ENCODE results near the gene ACTN4. TPM values are rescaled to one million over a fixed set of nuclear protein-coding genes. Genes with fewer than 3 reads are reported as not detected.
"Not testable (repeated sequence)": the region's sequence is repeated elsewhere in the genome, so short reads cannot be mapped to it uniquely, and the experiment has no call there.

The ACTN4 gene
- polyA plus RNA-seq, 3 donors = 628 to 762 (median 713) TPM

- DNase-seq (ENCODE audit: extremely low read depth in 1 of 11, low read depth in 9 of 11, low spot score in 4 of 11) = no peak
These were observed 117.8 kb downstream of the ACTN4 start for GRCh38 chr19:38765214-38765613.

GRCh38 chr19:38766276-38767047 is 119.0 kb downstream of the ACTN4 start:
- DNase-seq (ENCODE audit: extremely low read depth in 1 of 11, low read depth in 9 of 11, low spot score in 4 of 11) = no peak

GRCh38 chr19:38769635-38770211 is 122.3 kb downstream of the ACTN4 start:
- peak in 10 of 11 donors; percentile 41 to 77 (median 66) for DNase-seq (ENCODE audit: extremely low read depth in 1 of 11, low read depth in 9 of 11, low spot score in 4 of 11)

GRCh38 chr19:38770228-38770948 is 122.9 kb downstream of the ACTN4 start:
- not testable (repeated sequence) for DNase-seq (ENCODE audit: extremely low read depth in 1 of 11, low read depth in 9 of 11, low spot score in 4 of 11)

- DNase-seq (ENCODE audit: extremely low read depth in 1 of 11, low read depth in 9 of 11, low spot score in 4 of 11) = not testable (repeated sequence)
These were observed 123.5 kb downstream of the ACTN4 start for GRCh38 chr19:38770949-38771275.

GRCh38 chr19:38771569-38771968 is 124.1 kb downstream of the ACTN4 start:
- not testable (repeated sequence) for DNase-seq (ENCODE audit: extremely low read depth in 1 of 11, low read depth in 9 of 11, low spot score in 4 of 11)

GRCh38 chr19:38773469-38774177 is 126.2 kb downstream of the ACTN4 start, which contains the start of gene LGALS7:
Gene LGALS7 (minus strand): TSS chr19:38773517. CDS start chr19:38773492, 25 bp downstream.
- no peak for DNase-seq (ENCODE audit: extremely low read depth in 1 of 11, low read depth in 9 of 11, low spot score in 4 of 11)

GRCh38 chr19:38774181-38774950 is 126.9 kb downstream of the ACTN4 start:
- DNase-seq (ENCODE audit: extremely low read depth in 1 of 11, low read depth in 9 of 11, low spot score in 4 of 11) = no peak

GRCh38 chr19:38778733-38779132 is 131.3 kb downstream of the ACTN4 start:
- no peak for DNase-seq (ENCODE audit: extremely low read depth in 1 of 11, low read depth in 9 of 11, low spot score in 4 of 11)

GRCh38 chr19:38780443-38780842 is 133.0 kb downstream of the ACTN4 start:
- DNase-seq (ENCODE audit: extremely low read depth in 1 of 11, low read depth in 9 of 11, low spot score in 4 of 11) = no peak

GRCh38 chr19:38781058-38781457 is 133.6 kb downstream of the ACTN4 start:
- no peak for DNase-seq (ENCODE audit: extremely low read depth in 1 of 11, low read depth in 9 of 11, low spot score in 4 of 11)

Other genes starting within 250 kb of the ACTN4 start
- 10 to 100 TPM; 10.4 to 20.5 (median 15.0) TPM for gene FAM98C, start 244.6 kb upstream of the ACTN4 start, polyA plus RNA-seq (ENCODE audit: insufficient read length in 3 of 3)
- 1 to 10 TPM in 2 of 3 donors, under 1 TPM in 1; 0.79 to 1.2 (median 1.0) TPM for gene RASGRP4, start 221.4 kb upstream of the ACTN4 start, polyA plus RNA-seq (ENCODE audit: insufficient read length in 3 of 3)
- gene RYR1, start 214.0 kb upstream of the ACTN4 start, polyA plus RNA-seq (ENCODE audit: insufficient read length in 3 of 3) = 1 to 10 TPM; 4.4 to 7.1 (median 5.3) TPM
- gene MAP4K1, start 29.7 kb upstream of the ACTN4 start, polyA plus RNA-seq (ENCODE audit: insufficient read length in 3 of 3) = 1 to 10 TPM; 2.3 to 4.2 (median 3.9) TPM
- gene EIF3K, start 28.5 kb upstream of the ACTN4 start, polyA plus RNA-seq (ENCODE audit: insufficient read length in 3 of 3) = 100 to 1,000 TPM; 314 to 356 (median 326) TPM
- 10 to 100 TPM in 1 of 3 donors, 1 to 10 TPM in 2; 7.8 to 17.4 (median 9.7) TPM for gene CAPN12, start 96.8 kb downstream of the ACTN4 start, polyA plus RNA-seq (ENCODE audit: insufficient read length in 3 of 3)
- 1 to 10 TPM in 1 of 3 donors, under 1 TPM in 1, not detected in 1; 1.00 to 2.1 TPM for gene LGALS7, start 125.9 kb downstream of the ACTN4 start, polyA plus RNA-seq (ENCODE audit: insufficient read length in 3 of 3)
- gene LGALS7B, start 141.6 kb downstream of the ACTN4 start, polyA plus RNA-seq (ENCODE audit: insufficient read length in 3 of 3) = 1 to 10 TPM in 1 of 3 donors, under 1 TPM in 1, not detected in 1; 0.57 to 2.5 TPM
- gene LGALS4, start 165.3 kb downstream of the ACTN4 start, polyA plus RNA-seq (ENCODE audit: insufficient read length in 3 of 3) = 1 to 10 TPM; 1.4 to 2.9 (median 2.0) TPM
- 100 to 1,000 TPM; 136 to 158 (median 147) TPM for gene ECH1, start 184.1 kb downstream of the ACTN4 start, polyA plus RNA-seq (ENCODE audit: insufficient read length in 3 of 3)
- gene HNRNPL, start 202.3 kb downstream of the ACTN4 start, polyA plus RNA-seq (ENCODE audit: insufficient read length in 3 of 3) = 100 to 1,000 TPM; 449 to 563 (median 527) TPM
- gene RINL, start 230.6 kb downstream of the ACTN4 start, polyA plus RNA-seq (ENCODE audit: insufficient read length in 3 of 3) = 1 to 10 TPM; 6.0 to 8.9 (median 7.8) TPM

All from renal cortex interstitium (tissue), 11 donors.